ENCODE results near the gene SPINK13.
"Not testable (repeated sequence)": the region's sequence is repeated elsewhere in the genome, so short reads cannot be mapped to it uniquely, and the experiment has no call there.

The SPINK13 gene

DNA sequence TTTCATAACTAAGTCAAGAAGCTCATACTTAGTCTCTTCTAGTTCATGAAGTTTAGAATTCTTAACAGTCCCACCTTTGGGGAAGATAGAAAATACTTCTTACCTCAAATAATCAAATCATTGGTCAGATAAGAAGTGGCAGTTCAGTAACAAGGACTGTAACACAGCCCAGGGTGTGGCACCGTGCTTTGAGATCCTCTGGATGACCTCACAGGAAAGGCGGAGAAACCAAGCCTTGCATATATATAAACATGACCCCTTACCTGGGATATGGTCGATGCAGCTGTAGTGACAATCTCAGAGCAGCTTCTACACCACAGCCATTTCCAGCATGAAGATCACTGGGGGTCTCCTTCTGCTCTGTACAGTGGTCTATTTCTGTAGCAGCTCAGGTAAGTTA, 43.6 kb downstream of the SPINK13 start, which contains the start of gene SPINK7:
SPINK7 (plus strand) TSS at position 271 of the 400 bp plus-strand sequence; CDS start at position 332, 61 bp downstream.
- no peak for DNase-seq (ENCODE audit: low read depth in 2 of 2)

DNA sequence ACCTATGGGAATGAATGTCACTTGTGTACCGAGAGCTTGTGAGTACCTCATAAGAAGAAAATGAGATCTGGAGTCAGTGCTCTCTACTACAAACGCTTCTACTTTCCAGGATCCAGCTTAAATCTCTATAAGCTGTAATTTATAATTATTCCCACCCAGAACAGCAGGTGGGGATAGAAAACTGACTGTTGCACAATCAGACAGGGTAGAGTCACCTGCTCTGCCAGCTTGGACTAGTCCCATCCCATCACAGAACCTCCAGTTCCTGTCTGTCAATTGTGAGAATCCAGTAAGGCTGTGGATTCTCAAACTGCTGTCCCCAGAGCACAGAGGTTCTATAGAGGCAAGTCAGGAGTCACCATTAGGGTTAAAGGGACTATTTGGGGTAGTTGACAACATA, 45.6 kb downstream of the SPINK13 start:
- no peak for DNase-seq (ENCODE audit: low read depth in 2 of 2)

DNA sequence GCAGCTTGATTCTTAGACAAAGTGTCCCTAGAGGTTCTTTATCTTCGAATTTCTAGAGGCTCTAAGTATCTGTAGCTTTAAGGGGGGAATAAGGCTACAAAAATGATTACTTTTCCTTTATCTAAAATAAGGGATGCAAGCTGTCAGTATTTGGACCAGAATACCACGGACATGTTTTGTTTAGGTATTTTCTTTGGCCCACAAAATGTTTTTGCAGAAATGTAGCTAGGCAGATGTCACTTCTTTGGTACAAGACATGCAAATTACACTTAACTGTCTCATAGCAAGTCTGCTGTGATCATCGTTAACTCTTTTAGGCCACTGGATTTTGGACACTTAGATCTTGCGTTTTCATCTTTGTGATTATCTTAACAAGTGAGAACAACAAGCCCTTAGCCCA, 46.1 kb downstream of the SPINK13 start:
- DNase-seq (ENCODE audit: low read depth in 2 of 2): no peak

DNA sequence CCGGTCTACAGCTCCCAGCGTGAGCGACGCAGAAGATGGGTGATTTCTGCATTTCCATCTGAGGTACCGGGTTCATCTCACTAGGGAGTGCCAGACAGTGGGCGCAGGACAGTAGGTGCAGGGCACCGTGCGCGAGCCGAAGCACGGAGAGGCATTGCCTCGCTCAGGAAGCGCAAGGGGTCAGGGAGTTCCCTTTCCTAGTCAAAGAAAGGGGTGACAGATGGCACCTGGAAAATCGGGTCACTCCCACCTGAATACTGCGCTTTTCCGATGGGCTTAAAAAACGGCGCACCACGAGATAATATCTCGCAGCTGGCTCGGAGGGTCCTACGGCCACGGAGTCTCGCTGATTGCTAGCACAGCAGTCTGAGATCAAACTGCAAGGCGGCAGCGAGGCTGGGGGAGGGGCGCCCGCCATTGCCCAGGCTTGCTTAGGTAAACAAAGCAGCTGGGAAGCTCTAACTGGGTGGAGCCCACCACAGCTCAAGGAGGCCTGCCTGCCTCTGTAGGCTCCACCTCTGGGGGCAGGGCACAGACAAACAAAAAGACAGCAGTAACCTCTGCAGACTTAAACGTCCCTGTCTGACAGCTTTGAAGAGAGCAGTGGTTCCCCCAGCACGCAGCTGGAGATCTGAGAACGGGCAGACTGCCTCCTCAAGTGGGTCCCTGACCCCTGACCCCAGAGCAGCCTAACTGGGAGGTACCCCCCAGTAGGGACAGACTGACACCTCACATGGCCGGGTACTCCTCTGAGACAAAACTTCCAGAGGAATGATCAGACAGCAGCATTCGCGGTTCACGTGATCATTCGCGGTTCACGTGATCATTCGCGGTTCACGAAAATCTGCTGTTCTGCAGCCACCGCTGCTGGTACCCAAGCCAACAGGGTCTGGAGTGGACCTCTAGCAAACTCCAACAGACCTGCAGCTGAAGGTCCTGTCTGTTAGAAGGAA, 51.7 kb downstream of the SPINK13 start:
- not testable (repeated sequence) for DNase-seq (ENCODE audit: low read depth in 2 of 2)

DNA sequence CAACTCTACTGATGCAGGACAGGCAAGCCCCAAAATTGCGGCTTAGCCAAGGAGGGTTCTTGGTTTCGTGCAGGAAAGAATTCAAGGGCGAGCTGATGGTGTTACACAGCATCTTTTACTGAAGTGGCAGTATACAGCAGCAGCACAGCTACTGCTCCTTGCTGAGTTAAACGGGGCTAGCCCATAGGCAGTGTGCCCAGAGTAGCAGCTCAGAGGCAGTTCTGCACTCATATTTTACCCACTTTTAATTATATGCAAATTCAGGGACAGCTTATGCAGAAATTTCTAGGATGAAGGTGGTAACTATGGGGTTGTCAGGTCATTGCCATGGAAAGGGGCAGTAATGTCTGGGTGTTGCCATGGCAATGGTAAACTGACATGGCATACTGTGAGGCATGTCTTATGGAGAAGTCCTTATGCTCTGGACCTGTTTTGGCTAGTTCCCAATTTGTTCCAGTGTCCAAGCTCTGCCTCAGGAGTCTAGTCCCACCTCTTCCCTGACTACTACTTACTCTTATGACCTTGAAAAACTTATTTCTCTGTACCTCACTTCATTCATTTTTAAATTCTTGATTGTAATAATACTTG, 64.8 kb downstream of the SPINK13 start:
- no peak for DNase-seq (ENCODE audit: low read depth in 2 of 2)

DNA sequence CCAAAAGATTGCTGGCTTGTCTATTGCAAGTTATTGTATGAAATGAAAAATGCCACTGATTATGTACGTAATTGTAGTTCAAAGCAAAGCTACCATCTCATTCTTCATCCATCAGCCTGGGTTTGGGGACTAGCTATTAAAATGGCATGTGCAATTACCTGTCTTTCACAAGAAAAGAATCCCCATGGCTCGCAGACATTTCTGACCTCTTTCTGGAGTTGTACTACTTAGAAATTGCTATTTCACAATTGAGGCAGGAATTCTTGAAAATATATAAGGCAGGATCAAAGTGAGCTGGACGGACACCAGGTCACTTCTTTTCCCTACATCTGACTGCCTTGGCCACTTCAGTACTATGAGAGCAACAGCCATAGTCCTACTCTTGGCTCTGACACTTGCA, 66.7 kb downstream of the SPINK13 start, which contains the start of gene SPINK9:
SPINK9 (plus strand) TSS at position 301 of the 400 bp plus-strand sequence; CDS start at position 356, 55 bp downstream.
- no peak for DNase-seq (ENCODE audit: low read depth in 2 of 2)
